KBM-7 (cell line): ENCODE measurements around the gene TAS2R7.
"Not testable (repeated sequence)": the region's sequence is repeated elsewhere in the genome, so short reads cannot be mapped to it uniquely, and the experiment has no call there.

Experiments
- DNase-seq: peaks from one replicate; pipeline ENCODE4 v3.0.0-alpha.2; 2015
- in situ Hi-C: fragments of 300-500 bp; cut with MboI; formaldehyde crosslinking; loops from 2 replicates; pipeline ENCODE4 v1.14.3; 2020; ENCODE audit warnings: low sequenced_read_pairs, low pct_unique_long_range_greater_than_20kb, mixed read lengths

TAS2R7 gene, protein sequence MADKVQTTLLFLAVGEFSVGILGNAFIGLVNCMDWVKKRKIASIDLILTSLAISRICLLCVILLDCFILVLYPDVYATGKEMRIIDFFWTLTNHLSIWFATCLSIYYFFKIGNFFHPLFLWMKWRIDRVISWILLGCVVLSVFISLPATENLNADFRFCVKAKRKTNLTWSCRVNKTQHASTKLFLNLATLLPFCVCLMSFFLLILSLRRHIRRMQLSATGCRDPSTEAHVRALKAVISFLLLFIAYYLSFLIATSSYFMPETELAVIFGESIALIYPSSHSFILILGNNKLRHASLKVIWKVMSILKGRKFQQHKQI

DNA sequence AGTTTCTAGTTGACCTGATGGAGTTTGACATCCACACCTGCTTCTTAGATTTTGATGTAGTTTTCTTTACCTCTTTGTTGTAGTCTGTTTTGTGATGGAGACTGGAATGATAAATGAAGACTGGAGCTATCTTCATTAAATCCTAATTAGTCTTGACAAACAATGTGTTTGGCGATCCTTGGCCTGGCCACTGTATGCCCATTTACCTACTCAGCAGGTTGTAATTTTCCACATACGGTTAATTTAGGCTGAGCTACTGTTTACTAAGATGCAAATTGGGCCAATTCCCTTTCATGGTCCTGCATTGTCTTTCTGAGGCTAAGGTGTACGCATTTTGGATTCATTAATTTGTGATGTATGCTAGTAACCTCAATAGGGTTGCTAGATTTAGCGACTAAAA is at the start of gene TAS2R7:
Gene TAS2R7, minus strand, starts transcription at position 41 of the 400 bp plus-strand sequence. CDS start 57 bp downstream, outside the sequence.
- no peak for DNase-seq
- in situ Hi-C loops: no loop called here

DNA sequence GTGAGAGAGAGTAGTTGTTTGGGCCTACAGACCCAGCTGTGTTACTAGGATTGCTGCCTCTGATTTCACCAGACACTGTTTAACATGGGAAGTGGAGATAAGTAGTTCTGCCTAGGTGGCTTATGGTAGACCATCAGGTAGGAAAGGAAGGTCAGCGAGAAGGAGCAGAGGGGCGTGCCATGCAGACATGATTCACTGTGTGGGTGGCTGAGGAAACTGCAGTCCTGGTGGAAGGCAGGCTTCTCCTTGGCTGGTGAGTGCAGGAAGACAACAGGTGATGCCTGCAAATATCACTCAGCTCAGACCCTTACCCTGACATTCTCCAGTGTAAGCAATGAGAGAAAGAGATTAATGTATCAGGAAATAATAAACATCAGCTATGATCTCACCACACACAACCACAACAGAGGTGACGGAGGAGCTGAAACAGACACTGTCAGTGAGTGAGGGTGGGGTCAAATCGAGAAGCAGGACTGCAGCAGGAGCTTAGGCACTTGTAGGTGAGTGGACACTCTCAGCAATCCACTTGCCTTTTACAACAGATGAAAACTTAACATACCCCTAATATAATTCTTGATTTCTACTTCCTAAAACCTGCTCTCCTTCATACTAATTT is 48.9 kb upstream of the TAS2R7 start:
- in situ Hi-C loops: no loop called here
- DNase-seq: no peak

DNA sequence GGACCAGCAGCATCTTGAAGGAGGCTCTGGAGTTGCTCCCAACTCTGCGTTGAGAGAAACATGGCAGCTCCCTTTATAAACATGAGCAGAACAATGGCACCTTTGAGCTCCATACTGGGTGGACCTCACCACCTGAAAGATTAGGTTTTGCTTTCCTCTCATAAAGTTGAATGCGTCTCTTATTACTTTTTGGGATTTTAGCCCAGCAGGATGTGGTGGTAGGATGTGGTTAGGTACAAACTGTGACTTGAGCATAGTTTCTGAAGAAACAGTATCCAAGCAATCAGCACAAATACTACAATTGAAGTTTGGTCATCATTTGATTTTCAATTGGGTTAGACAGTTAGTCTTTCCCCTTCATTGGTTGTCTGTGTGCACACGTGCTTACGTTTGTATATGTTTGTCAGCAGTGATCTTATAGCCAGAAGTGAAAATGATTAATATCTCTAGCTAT is 47.0 kb upstream of the TAS2R7 start, which contains the start of gene PRR4:
Gene PRR4, minus strand, starts transcription at position 51 of the 454 bp plus-strand sequence. Its CDS starts 38 bp downstream, at position 13.
- no peak for DNase-seq
- in situ Hi-C loops: no loop called here

DNA sequence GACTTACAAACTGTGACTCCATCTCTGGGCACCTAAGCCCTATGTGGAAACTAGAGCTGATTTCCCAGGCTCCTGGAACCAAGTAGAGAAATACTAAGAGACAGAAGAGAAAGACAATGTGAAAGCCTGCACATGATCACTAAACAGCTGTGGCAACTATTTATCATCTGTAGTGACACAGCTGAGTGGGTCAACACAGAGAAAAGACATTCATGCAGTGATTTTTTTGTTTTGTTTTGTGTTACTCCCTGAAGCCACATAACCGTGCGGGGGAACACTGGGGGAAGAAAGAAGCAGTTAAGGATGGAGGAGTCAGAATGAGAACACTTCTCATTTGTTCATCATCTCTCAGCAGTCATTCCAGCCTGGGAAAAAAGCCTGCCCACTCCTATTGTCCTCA is 45.3 kb upstream of the TAS2R7 start:
- no peak for DNase-seq
- in situ Hi-C loops: no loop called here

DNA sequence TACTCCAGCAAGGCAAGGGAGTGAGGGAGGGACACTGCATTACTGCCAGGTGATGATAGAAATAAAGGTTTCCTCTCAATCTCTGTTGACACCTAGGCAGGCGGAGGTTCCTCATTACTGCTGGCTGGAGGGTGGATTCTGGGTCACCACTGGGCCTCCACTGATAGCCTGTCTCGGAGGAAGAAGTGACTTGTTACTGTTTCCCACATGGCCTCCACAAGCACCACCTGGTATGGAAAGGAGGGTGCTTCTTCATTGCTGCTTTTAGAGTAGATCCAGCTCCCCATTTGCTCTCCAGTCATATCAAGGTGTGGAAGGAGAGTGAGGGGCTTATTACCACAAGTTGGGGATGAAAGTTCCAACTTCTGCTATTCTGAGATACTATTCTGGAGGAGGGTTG is 40.4 kb upstream of the TAS2R7 start:
- no peak for DNase-seq
- in situ Hi-C loops: no loop called here

DNA sequence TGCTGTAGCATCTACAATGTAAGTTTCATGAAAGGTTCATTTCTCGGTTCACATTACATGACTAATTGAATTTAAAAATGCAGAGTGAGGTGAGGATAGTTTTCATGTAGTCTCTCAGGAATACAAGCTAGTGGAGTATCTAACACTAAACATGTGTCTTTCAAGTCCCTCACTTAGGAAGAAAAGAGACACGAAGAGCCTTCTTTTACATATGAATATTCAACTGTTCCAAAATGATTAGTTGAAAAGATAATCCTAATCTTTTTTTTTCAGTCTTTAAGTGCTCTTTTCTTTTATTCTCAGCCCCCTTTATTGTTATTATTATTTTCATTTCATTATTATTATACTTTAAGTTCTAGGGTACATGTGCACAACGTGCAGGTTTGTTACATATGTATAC is 36.0 kb upstream of the TAS2R7 start:
- in situ Hi-C loops: no loop called here
- no peak for DNase-seq

DNA sequence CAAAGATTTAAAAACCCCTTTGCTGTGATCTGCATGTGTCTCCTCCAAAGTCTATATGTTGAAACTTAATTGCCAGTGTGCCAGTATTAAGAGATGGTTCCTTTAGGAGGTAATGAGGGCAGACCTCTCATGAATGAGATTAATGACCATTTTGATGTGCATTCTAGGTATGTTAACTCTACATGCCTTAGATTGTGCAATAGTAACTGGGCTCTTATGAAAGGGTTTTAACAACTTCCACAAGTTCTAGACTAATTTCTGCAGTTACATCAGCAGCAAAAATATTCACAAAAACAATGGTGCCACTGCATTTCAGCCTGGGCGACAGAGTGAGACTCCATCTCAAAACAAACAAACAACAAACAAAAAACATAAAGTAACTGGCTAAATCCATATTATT is 27.6 kb upstream of the TAS2R7 start:
- DNase-seq: no peak
- in situ Hi-C loops: no loop called here

DNA sequence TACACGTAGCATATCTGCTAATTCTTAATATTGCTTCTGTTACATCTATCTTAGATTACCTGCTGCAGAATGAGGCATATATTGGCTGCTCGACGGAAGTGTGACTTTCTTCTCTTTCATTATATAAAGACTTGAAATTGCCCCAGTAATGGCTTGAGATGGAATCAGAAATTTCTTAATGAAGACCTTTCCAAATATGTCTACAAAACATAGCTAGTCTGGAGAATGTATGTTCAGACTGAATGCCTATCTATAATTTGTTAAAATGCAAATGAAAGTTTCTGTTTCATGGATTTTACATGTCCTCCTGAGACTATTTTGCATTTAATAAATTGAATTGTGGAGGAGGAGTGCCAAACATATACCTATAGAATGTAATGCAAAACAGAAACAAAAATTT is 23.8 kb upstream of the TAS2R7 start, which contains the start of gene TAS2R10:
Gene TAS2R10, minus strand, starts transcription at position 101 of the 400 bp plus-strand sequence. Its CDS starts 89 bp downstream, at position 12.
- no peak for DNase-seq
- in situ Hi-C loops: no loop called here

DNA sequence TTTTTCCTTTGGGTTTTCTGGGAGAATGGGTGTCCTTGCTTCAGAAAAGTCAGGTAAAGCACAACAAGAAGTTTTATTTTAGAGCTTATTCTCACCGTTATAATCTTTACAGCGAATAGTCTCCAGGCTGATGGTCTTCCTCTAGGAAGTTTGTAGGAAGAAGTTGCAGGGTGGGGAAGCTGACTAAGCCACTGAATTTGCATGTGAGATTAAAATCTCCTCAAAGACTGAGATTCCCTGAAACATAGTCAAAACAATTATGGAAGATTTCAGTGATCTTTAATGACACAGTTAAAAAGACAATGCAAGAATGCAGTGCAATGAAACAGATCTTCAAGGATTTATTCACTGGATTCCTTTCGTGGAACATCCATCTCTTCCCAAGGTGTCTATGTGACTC is 22.5 kb upstream of the TAS2R7 start:
- no peak for DNase-seq
- in situ Hi-C loops: no loop called here

DNA sequence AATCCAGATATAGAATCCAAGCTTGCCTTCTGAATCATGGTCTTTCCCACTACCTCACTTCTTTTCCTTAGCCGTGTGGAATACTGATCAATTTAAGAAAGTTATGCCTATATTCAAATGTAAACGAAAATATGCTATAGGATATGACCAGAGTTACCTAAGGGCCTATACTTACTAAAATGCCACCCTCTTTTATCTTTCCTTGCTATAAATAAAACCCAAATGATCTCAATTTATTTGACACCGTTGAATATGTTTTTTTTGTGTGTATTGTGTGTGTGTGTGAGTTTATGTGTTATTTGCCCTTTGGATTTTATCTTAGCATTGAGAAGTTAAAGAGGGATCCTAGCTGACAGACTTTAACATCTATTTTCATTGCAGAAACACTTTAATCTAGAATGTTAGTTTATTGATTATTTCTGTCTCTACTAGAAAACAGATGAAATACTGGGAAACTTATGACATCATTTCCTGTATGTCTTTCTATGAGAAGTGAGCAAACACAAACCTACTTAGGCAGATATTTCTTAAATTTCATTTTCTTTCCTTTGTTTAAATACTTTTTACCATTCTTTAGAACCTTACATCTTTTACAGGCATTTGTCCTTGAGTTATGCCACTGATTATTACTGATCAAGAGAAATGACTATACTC is 9.6 kb upstream of the TAS2R7 start:
- in situ Hi-C loops: no loop called here
- DNase-seq: no peak

DNA sequence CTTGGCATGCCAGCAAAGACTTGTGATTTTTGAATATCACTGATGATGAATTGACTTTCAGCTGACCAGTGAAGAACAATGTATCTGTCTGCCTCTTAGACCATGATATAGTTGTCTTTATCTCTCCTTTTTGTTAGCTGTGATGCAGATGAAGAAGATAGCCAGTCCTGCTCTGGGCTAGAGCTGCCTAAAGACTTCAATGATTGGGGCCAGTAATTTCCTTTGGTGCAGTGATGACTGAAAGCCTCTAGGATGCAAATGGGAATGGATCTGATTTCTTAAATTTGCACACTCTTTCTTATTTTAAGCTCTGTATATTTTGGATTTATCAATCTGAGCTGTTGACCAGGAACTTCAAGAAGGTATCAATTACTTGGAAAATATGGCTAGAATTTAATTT is 7.6 kb upstream of the TAS2R7 start, which contains the start of gene TAS2R9:
Gene TAS2R9, minus strand, starts transcription at position 101 of the 400 bp plus-strand sequence. Its CDS starts 93 bp downstream, at position 8.
- in situ Hi-C loops: no loop called here
- no peak for DNase-seq

DNA sequence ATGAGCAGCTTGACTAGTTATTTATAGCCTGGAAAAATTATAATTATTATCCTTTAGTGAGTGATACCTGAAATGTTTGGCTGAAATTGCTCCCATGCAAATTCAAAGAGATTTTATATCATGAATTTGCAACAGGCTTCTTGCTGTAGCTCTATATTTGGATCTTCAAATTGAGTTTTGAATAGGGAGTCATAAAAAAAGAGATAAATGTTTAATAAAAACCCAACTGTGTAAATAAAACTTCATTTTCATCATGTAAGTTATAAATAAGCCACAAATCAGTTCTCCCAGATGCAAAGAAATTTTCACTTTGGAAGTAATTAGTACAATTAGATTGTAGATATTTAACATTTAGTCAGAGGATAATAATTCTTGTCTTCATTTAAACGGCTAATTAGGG is 4.8 kb upstream of the TAS2R7 start, which contains the start of gene TAS2R8:
Gene TAS2R8, minus strand, starts transcription at position 101 of the 400 bp plus-strand sequence. CDS start 306 bp downstream, outside the sequence.
- in situ Hi-C loops: no loop called here
- no peak for DNase-seq

DNA sequence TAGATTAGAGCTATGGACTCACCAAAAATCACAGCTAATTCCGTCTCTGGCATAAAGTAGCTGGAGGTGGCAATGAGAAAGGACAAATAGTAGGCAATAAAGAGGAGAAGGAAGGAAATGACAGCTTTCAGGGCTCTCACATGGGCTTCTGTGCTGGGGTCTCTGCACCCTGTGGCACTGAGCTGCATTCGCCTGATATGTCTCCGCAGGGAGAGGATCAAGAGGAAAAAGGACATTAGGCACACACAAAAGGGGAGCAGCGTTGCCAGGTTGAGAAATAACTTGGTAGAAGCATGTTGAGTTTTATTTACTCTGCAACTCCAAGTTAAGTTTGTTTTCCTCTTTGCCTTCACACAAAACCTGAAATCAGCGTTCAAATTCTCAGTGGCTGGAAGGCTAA is 686 bp downstream of the TAS2R7 start:
- in situ Hi-C loops: no loop called here
- no peak for DNase-seq

DNA sequence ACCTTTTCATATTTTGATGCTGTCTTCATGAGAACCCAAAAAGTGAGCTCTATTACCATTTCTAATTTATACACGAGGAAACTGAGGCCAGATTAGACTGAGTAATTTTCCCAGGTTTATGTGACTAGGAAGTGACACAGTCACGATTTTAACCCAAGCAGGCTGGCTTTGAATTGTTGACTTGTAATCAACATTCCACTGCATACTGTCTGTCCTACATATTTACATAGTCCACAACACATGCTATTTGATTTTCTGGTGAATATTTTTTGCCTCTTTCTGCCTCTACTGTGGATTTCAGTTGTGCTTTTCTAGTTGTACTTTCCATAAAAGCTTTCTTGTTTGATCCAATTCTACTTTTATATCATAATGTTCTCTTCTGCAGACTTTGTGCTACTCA is 8.2 kb downstream of the TAS2R7 start:
- DNase-seq: no peak
- in situ Hi-C loops: no loop called here

DNA sequence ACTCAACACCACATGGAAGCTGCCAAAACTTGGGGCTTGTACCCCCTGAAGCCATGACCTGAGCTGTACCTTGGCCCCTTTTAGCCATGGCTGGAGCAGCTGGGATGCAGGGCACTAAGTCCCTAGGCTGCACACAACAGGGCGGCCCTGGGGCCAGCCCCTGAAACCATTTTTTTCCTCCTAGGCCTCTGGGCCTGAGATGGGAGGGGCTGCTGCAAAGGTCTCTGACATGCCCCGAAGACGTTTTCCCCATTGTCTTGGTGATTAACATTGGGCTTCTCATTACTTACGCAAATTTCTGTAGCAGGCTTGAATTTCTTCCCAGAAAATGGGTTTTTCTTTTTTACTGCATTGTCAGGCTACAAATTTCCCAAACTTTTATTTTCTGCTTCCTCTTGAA is 10.7 kb downstream of the TAS2R7 start:
- in situ Hi-C loops, DNase-seq: not testable (repeated sequence)

DNA sequence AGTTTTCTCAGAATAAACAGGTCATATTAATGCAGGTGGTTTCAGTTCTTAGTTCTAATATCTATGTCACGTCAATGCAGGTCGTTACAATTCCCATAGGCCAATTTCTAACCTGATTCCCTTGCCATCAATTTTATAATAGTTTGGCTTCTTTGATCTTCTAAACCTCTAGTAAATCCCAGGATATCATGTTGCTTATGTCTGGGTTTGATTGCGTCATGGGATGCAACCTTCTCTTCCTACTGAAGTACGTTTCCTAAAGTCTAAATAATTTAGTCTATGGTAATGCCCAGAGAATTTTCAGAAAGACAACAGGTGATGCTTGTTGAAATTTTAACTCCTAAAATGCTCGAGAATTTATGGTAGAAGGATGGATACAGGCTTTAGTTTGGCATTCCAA is 19.2 kb downstream of the TAS2R7 start:
- DNase-seq: no peak
- in situ Hi-C loops: no loop called here

DNA sequence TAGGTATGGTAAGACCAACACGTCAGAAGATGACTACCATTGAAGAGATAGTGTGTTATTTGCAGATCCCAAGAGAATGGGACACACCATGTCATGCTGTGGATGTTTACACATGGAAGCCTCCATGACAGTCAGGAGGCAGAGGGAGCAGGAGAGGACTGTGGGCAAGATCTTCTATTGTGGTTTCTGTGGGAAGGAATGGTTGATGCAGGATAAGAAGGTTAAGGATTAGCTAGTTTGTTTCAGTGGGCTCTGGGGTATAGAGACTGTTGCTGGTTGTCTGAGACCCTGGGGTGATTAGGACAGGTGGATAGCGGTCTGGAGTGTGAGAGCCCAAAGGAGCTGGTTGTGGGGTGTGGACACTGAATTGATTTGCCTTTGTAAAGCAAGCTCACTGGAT is 23.3 kb downstream of the TAS2R7 start:
- no peak for DNase-seq

DNA sequence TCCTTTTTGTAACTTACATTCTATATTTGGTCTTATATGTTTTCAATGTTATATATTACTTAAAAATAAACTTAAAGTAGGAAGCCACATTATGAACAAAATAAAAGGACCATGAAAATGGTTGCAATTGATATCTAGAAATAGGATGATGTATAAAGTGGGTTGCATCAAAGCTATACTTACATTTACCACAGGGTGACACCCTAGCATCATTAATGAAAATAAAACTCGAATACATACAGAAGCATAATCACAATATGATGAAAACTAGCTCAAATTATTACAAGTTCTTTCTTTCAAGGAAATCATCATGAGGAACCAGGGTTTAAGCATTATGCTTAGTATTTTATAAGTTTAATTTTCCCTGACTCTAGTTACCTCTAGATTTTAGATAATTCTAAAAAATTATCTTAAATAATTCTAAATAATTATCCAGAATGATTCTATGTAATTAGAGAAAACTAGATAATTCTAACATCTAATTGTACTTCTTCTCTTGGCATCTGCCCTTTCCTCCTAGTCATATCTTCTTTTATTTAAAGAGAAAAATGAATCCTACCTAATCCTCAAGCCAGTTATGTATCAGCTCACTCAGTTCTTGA is 31.2 kb downstream of the TAS2R7 start:
- in situ Hi-C loops: loop anchor here (25.0 kb wide), 1 partner anchor 416 kb away; the partner anchor contains the start of gene TAS2R42
- DNase-seq: peak; percentile 52

More for the DNA sequence above, 23.3 kb downstream of the TAS2R7 start:
- in situ Hi-C loops: no loop called here

DNA sequence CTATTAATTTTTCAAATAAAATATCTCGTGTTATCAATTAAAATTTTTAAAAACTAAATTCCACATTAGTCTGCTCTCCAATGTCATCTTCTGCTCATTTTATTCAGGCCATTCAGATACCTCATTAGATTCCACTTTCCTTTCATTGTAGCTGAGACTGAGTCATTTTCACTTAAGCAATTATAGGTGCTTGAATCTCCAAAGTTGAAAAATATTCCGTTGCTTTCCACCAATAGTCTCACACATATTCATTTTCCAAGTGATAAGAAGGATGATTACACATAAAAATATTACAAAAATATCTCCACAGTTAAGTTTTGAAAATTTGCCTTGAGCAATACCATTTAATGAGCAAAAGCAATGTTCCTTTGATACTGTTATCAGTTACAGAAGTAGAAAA is 42.8 kb downstream of the TAS2R7 start:
- no peak for DNase-seq

More for the DNA sequence above, 42.8 kb downstream of the TAS2R7 start:
- in situ Hi-C loops: loop anchor here (10.0 to 25.0 kb wide), 2 partner anchors 428 to 725 kb away; partner anchors contain the start of gene TAS2R42
